K562 (cell line): ENCODE data around the gene MAP3K6. TPM values are rescaled to one million over a fixed set of nuclear protein-coding genes. Genes with fewer than 3 reads are reported as not detected.
A peak's percentile ranks its signal among the peaks of the same experiment; 100 is the strongest.

ENCODE experiments used
- FOXJ3 ChIP-seq: sonication (generic); formaldehyde crosslinking; IDR thresholded peaks from 2 replicates; pipeline ENCODE4 v1.4.0; 2020; ENCODE audit warnings: mild to moderate bottlenecking, missing genetic modification reagents
- HMGN3 ChIP-seq: IDR thresholded peaks from 2 replicates; pipeline ENCODE4 v1.6.1; 2011; ENCODE audit warnings: borderline replicate concordance, low read depth, mild to moderate bottlenecking, mixed read lengths, low read length; ENCODE audit not compliant: insufficient read length; ENCODE audit errors: extremely low read depth
- polyA plus RNA-seq, 8 experiments: library from polyadenylated mRNA; depleted of rRNA in 4 of 8; stranded (reverse) in 5 of 8; unstranded in 3 of 8; fragments of >200 nt; fragmentation: Nextera tagmentation in 2 of 8; fragmentation: Illumina TruSeq in 1 of 8; extraction: Ambion mirVana in 2 of 8; extraction: Trizol in 1 of 8; gene quantifications; 2 replicates each; pipeline versions ENCODE4 v1.2.1 to v1.2.3, GENCODE V29; 2011 to 2014; ENCODE audit warnings: inconsistent platforms in 1 of 8, missing spikeins in 1 of 8
- total RNA-seq, 7 experiments: library from RNA; depleted of rRNA in 6 of 7; stranded (reverse); fragments of >200 nt in 6 of 7; fragmentation: Illumina TruSeq in 2 of 7; extraction: Trizol in 2 of 7; gene quantifications; 2 replicates each; pipeline versions ENCODE4 v1.2.1 to v1.2.3, GENCODE V29; 2011 to 2021; ENCODE audit warnings: low replicate concordance in 1 of 7
- TF ChIP-seq, protein P1 (sequence below), 2 experiments: fragments of 450-650 bp; formaldehyde crosslinking in 1 of 2; IDR thresholded peaks; 2 replicates each; pipeline versions ENCODE4 v1.4.0 to v1.6.1; 2014 to 2020; ENCODE audit warnings: mild to moderate bottlenecking in 2 of 2, borderline replicate concordance in 1 of 2, low read depth in 1 of 2
- TF ChIP-seq, protein P2 (sequence below): fragments of 450-650 bp; IDR thresholded peaks from 2 replicates; pipeline ENCODE4 v1.6.1; 2017; ENCODE audit warnings: antibody characterized with exemption, mild to moderate bottlenecking
- TF ChIP-seq, protein P3 (sequence below), 3 experiments: fragments of 200-800 bp in 1 of 3; fragments of 250-450 bp in 1 of 3; fragments of 450-650 bp in 1 of 3; sonication (Bioruptor Pico) in 1 of 3; sonication (Bioruptor generic) in 1 of 3; formaldehyde crosslinking in 1 of 3; IDR thresholded peaks; 2 replicates each; pipeline versions ENCODE4 v1.6.1 to v1.8.0; 2016 to 2022; ENCODE audit warnings: mild to moderate bottlenecking in 2 of 3, missing genetic modification characterization in 2 of 3, missing compliant biosample characterization in 1 of 3, moderate library complexity in 1 of 3
- TF ChIP-seq, protein P4 (sequence below): sonication (generic); formaldehyde crosslinking; IDR thresholded peaks from 2 replicates; pipeline ENCODE4 v1.8.1; 2023; ENCODE audit warnings: mild to moderate bottlenecking, missing genetic modification reagents

The MAP3K6 gene
- total and polyA plus RNA-seq, 9 of the 15 experiments (the other 6 are each of a cell fraction or from before 2014, with no cell fraction given), result 0.99 to 21.9 (median 7.0) TPM

DNA sequence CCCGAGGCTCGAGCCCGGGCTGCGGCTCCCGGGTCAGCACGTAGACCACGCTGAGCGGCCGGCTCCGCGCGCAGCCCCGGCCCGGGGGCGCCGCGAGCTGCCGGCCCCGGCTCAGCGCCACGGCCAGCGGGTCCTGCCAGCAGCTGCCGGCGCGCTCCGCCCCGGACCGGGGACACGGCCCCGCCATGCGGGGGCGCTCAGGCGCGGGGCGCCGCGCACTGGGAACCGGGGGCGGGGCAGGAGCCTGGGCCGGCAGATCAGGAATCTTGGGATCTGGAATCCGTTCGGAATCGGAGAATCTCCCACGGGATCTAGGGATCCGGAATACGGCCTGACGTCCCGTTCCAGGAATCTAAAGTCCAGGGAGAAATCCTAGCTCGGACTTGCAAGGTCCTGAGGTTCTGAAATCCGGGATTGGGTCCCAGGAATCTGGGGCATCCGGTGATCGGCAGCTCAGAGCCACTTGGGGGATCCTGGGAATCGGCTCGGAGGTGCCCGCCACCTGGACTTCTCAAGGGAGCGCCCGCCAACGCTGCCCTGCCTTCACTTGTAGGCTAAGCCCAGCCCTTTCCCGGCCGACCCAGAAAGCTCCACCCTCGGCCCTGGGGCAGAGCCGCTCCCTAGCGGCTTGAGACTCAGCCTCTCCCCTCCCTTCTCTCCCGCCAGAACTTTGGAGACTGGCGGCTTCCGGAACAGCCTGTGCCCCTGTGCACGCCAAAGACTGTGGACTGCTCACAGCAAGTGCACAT is at the start of gene MAP3K6 (continued):
- TF ChIP-seq, protein P1, sequence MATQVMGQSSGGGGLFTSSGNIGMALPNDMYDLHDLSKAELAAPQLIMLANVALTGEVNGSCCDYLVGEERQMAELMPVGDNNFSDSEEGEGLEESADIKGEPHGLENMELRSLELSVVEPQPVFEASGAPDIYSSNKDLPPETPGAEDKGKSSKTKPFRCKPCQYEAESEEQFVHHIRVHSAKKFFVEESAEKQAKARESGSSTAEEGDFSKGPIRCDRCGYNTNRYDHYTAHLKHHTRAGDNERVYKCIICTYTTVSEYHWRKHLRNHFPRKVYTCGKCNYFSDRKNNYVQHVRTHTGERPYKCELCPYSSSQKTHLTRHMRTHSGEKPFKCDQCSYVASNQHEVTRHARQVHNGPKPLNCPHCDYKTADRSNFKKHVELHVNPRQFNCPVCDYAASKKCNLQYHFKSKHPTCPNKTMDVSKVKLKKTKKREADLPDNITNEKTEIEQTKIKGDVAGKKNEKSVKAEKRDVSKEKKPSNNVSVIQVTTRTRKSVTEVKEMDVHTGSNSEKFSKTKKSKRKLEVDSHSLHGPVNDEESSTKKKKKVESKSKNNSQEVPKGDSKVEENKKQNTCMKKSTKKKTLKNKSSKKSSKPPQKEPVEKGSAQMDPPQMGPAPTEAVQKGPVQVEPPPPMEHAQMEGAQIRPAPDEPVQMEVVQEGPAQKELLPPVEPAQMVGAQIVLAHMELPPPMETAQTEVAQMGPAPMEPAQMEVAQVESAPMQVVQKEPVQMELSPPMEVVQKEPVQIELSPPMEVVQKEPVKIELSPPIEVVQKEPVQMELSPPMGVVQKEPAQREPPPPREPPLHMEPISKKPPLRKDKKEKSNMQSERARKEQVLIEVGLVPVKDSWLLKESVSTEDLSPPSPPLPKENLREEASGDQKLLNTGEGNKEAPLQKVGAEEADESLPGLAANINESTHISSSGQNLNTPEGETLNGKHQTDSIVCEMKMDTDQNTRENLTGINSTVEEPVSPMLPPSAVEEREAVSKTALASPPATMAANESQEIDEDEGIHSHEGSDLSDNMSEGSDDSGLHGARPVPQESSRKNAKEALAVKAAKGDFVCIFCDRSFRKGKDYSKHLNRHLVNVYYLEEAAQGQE (IDR thresholded peaks at IDR 0.05; ENCODE audit: borderline replicate concordance), result peak; percentile 91
- TF ChIP-seq, protein P1 (CRISPR knock-in tag; IDR thresholded peaks at IDR 0.05; ENCODE audit: low read depth), result peak; percentile 77
- TF ChIP-seq, protein P2, sequence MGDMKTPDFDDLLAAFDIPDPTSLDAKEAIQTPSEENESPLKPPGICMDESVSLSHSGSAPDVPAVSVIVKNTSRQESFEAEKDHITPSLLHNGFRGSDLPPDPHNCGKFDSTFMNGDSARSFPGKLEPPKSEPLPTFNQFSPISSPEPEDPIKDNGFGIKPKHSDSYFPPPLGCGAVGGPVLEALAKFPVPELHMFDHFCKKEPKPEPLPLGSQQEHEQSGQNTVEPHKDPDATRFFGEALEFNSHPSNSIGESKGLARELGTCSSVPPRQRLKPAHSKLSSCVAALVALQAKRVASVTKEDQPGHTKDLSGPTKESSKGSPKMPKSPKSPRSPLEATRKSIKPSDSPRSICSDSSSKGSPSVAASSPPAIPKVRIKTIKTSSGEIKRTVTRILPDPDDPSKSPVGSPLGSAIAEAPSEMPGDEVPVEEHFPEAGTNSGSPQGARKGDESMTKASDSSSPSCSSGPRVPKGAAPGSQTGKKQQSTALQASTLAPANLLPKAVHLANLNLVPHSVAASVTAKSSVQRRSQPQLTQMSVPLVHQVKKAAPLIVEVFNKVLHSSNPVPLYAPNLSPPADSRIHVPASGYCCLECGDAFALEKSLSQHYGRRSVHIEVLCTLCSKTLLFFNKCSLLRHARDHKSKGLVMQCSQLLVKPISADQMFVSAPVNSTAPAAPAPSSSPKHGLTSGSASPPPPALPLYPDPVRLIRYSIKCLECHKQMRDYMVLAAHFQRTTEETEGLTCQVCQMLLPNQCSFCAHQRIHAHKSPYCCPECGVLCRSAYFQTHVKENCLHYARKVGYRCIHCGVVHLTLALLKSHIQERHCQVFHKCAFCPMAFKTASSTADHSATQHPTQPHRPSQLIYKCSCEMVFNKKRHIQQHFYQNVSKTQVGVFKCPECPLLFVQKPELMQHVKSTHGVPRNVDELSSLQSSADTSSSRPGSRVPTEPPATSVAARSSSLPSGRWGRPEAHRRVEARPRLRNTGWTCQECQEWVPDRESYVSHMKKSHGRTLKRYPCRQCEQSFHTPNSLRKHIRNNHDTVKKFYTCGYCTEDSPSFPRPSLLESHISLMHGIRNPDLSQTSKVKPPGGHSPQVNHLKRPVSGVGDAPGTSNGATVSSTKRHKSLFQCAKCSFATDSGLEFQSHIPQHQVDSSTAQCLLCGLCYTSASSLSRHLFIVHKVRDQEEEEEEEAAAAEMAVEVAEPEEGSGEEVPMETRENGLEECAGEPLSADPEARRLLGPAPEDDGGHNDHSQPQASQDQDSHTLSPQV, result no peak; the same call in none of the 2 replicates
- TF ChIP-seq, protein P3, sequence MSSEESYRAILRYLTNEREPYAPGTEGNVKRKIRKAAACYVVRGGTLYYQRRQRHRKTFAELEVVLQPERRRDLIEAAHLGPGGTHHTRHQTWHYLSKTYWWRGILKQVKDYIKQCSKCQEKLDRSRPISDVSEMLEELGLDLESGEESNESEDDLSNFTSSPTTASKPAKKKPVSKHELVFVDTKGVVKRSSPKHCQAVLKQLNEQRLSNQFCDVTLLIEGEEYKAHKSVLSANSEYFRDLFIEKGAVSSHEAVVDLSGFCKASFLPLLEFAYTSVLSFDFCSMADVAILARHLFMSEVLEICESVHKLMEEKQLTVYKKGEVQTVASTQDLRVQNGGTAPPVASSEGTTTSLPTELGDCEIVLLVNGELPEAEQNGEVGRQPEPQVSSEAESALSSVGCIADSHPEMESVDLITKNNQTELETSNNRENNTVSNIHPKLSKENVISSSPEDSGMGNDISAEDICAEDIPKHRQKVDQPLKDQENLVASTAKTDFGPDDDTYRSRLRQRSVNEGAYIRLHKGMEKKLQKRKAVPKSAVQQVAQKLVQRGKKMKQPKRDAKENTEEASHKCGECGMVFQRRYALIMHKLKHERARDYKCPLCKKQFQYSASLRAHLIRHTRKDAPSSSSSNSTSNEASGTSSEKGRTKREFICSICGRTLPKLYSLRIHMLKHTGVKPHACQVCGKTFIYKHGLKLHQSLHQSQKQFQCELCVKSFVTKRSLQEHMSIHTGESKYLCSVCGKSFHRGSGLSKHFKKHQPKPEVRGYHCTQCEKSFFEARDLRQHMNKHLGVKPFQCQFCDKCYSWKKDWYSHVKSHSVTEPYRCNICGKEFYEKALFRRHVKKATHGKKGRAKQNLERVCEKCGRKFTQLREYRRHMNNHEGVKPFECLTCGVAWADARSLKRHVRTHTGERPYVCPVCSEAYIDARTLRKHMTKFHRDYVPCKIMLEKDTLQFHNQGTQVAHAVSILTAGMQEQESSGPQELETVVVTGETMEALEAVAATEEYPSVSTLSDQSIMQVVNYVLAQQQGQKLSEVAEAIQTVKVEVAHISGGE (CRISPR knock-in tag; IDR thresholded peaks at IDR 0.05), result peak in 1 of 3 experiments; percentile 72; a peak in 1 of 6 replicates
- TF ChIP-seq FOXJ3 (CRISPR knock-in tag) (no peak), HMGN3 (peak; percentile 61)
- TF ChIP-seq, protein P4, sequence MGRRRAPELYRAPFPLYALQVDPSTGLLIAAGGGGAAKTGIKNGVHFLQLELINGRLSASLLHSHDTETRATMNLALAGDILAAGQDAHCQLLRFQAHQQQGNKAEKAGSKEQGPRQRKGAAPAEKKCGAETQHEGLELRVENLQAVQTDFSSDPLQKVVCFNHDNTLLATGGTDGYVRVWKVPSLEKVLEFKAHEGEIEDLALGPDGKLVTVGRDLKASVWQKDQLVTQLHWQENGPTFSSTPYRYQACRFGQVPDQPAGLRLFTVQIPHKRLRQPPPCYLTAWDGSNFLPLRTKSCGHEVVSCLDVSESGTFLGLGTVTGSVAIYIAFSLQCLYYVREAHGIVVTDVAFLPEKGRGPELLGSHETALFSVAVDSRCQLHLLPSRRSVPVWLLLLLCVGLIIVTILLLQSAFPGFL (CRISPR knock-in tag), result peak; percentile 72; the same call in 1 of the 2 replicates
